Muscle layer of colon (tissue), 2 donors: ENCODE data around the gene GALNT13.

Source experiments
- H3K27ac ChIP-seq: one replicate; pipeline ENCODE4 v1.7.0; 2013; ENCODE audit warnings: low read depth, mild to moderate bottlenecking, low read length, moderate library complexity
- H3K27me3 ChIP-seq, 2 donors: one replicate each; pipeline ENCODE4 v1.7.0; 2013; ENCODE audit warnings: low read length in 2 of 2, mild to moderate bottlenecking in 2 of 2; ENCODE audit not compliant: insufficient read depth in 2 of 2, control insufficient read depth in 1 of 2
- H3K36me3 ChIP-seq: one replicate; pipeline ENCODE4 v1.7.0; 2013; ENCODE audit warnings: mild to moderate bottlenecking, low read length; ENCODE audit not compliant: insufficient read depth
- H3K4me1 ChIP-seq: one replicate; pipeline ENCODE4 v1.7.0; 2013; ENCODE audit warnings: mild to moderate bottlenecking, low read length; ENCODE audit not compliant: insufficient read depth
- H3K4me3 ChIP-seq, 2 donors: one replicate each; pipeline ENCODE4 v1.7.0; 2013; ENCODE audit warnings: low read length in 2 of 2, low read depth in 1 of 2, mild to moderate bottlenecking in 1 of 2, moderate library complexity in 1 of 2
- H3K9ac ChIP-seq: one replicate; pipeline ENCODE4 v1.7.0; 2013; ENCODE audit warnings: low read length
- H3K9me3 ChIP-seq: one replicate; pipeline ENCODE4 v1.7.0; 2013; ENCODE audit warnings: mild to moderate bottlenecking, low read length
- donor health status: abdominal sarcoma.
- donor health status: Adenocarcinoma of cecum.

GALNT13 gene

GRCh38 chr2:154133823-154134222 is 262.1 kb downstream of the GALNT13 start:
- Histone ChIP-seq H3K27ac (no peak overlapping the region), H3K4me3 (no peak overlapping the region), H3K27me3 (no peaks in the 10 kb centered on the region), H3K9me3 (no peaks in the 10 kb centered on the region), H3K4me1 (no peaks in the 10 kb centered on the region), H3K9ac (no peak overlapping the region), H3K36me3 (no peaks in the 10 kb centered on the region)

- H3K9ac ChIP-seq, result no peak overlapping the region
- H3K27me3 ChIP-seq, result no peaks in the 10 kb centered on the region
- H3K4me3 ChIP-seq, result no peak overlapping the region
- H3K9me3 ChIP-seq, result no peaks in the 10 kb centered on the region
- H3K36me3 ChIP-seq, result no peaks in the 10 kb centered on the region
- H3K27ac ChIP-seq, result no peak overlapping the region
- H3K4me1 ChIP-seq, result no peaks in the 10 kb centered on the region
Measured at GRCh38 chr2:154140249-154141025, 268.7 kb downstream of the GALNT13 start.

- Histone ChIP-seq H3K9me3 (no peaks in the 10 kb centered on the region), H3K4me1 (no peaks in the 10 kb centered on the region), H3K27ac (no peak overlapping the region), H3K36me3 (no peaks in the 10 kb centered on the region), H3K9ac (no peak overlapping the region), H3K27me3 (no peaks in the 10 kb centered on the region), H3K4me3 (no peak overlapping the region)
Measured at GRCh38 chr2:154142480-154142879, 270.8 kb downstream of the GALNT13 start.

- no peak overlapping the region for H3K4me3 ChIP-seq
- H3K9ac ChIP-seq, result no peak overlapping the region
- H3K27ac ChIP-seq, result no peak overlapping the region
- no peaks in the 10 kb centered on the region for H3K4me1 ChIP-seq
- no peaks in the 10 kb centered on the region for H3K9me3 ChIP-seq
- no peaks in the 10 kb centered on the region for H3K27me3 ChIP-seq
- no peaks in the 10 kb centered on the region for H3K36me3 ChIP-seq
Measured at GRCh38 chr2:154143105-154143504, 271.4 kb downstream of the GALNT13 start.

GRCh38 chr2:154158101-154158500 is 286.4 kb downstream of the GALNT13 start:
- no peaks in the 10 kb centered on the region for H3K9me3 ChIP-seq
- no peak overlapping the region for H3K9ac ChIP-seq
- H3K27ac ChIP-seq, result no peak overlapping the region
- no peaks in the 10 kb centered on the region for H3K4me1 ChIP-seq
- H3K4me3 ChIP-seq, result no peak overlapping the region
- no peaks in the 10 kb centered on the region for H3K36me3 ChIP-seq
- no peaks in the 10 kb centered on the region for H3K27me3 ChIP-seq

- Histone ChIP-seq H3K9me3 (no peaks in the 10 kb centered on the region), H3K4me1 (no peaks in the 10 kb centered on the region), H3K4me3 (no peak overlapping the region), H3K27me3 (no peaks in the 10 kb centered on the region), H3K27ac (no peak overlapping the region), H3K36me3 (no peaks in the 10 kb centered on the region), H3K9ac (no peak overlapping the region)
Measured at GRCh38 chr2:154161286-154161685, 289.6 kb downstream of the GALNT13 start.

- no peaks in the 10 kb centered on the region for H3K27me3 ChIP-seq
- no peaks in the 10 kb centered on the region for H3K4me1 ChIP-seq
- no peak overlapping the region for H3K9ac ChIP-seq
- no peaks in the 10 kb centered on the region for H3K36me3 ChIP-seq
- no peak overlapping the region for H3K4me3 ChIP-seq
- no peak overlapping the region for H3K27ac ChIP-seq
- no peaks in the 10 kb centered on the region for H3K9me3 ChIP-seq
Measured at GRCh38 chr2:154170400-154170799, 298.7 kb downstream of the GALNT13 start.

GRCh38 chr2:154173164-154173563 is 301.4 kb downstream of the GALNT13 start:
- H3K36me3 ChIP-seq, result no peaks in the 10 kb centered on the region
- no peak overlapping the region for H3K4me3 ChIP-seq
- no peaks in the 10 kb centered on the region for H3K27me3 ChIP-seq
- H3K9ac ChIP-seq, result no peak overlapping the region
- no peak overlapping the region for H3K27ac ChIP-seq
- H3K9me3 ChIP-seq, result no peaks in the 10 kb centered on the region
- no peaks in the 10 kb centered on the region for H3K4me1 ChIP-seq

- Histone ChIP-seq H3K4me1 (no peaks in the 10 kb centered on the region), H3K4me3 (no peak overlapping the region), H3K27ac (no peak overlapping the region), H3K9ac (no peak overlapping the region), H3K27me3 (no peaks in the 10 kb centered on the region), H3K36me3 (no peaks in the 10 kb centered on the region), H3K9me3 (no peaks in the 10 kb centered on the region)
Measured at GRCh38 chr2:154173919-154174318, 302.2 kb downstream of the GALNT13 start.

GRCh38 chr2:154182008-154182407 is 310.3 kb downstream of the GALNT13 start:
- Histone ChIP-seq H3K9me3 (no peaks in the 10 kb centered on the region), H3K36me3 (no peaks in the 10 kb centered on the region), H3K4me3 (no peak overlapping the region), H3K27ac (no peak overlapping the region), H3K4me1 (no peaks in the 10 kb centered on the region), H3K27me3 (no peaks in the 10 kb centered on the region), H3K9ac (no peak overlapping the region)

- Histone ChIP-seq H3K4me3 (no peak overlapping the region), H3K27me3 (no peaks in the 10 kb centered on the region), H3K36me3 (no peaks in the 10 kb centered on the region), H3K9ac (no peak overlapping the region), H3K27ac (no peak overlapping the region), H3K9me3 (no peaks in the 10 kb centered on the region), H3K4me1 (no peaks in the 10 kb centered on the region)
Measured at GRCh38 chr2:154187948-154188347, 316.2 kb downstream of the GALNT13 start.

- Histone ChIP-seq H3K9ac (no peak overlapping the region), H3K27me3 (no peaks in the 10 kb centered on the region), H3K36me3 (no peaks in the 10 kb centered on the region), H3K4me1 (no peaks in the 10 kb centered on the region), H3K27ac (no peak overlapping the region), H3K9me3 (no peaks in the 10 kb centered on the region), H3K4me3 (no peak overlapping the region)
Measured at GRCh38 chr2:154189953-154190352, 318.2 kb downstream of the GALNT13 start.
